Neural cell (in vitro differentiated cells): ENCODE data around the gene RBM6. TPM values are rescaled to one million over a fixed set of nuclear protein-coding genes. Genes with fewer than 3 reads are reported as not detected.

Source experiments
- H2AFZ ChIP-seq: fragments of 200-600, 300-800 bp; sonication (generic), shearing (Covaris generic); 2 replicates; pipeline ENCODE4 v1.6.0; 2014; ENCODE audit warnings: low read depth, mild to moderate bottlenecking, antibody characterized with exemption, low read length, moderate library complexity
- H3F3A ChIP-seq: fragments of 200-600 bp; shearing (Covaris generic); 2 replicates; pipeline ENCODE4 v1.6.1; 2016; ENCODE audit warnings: mild to moderate bottlenecking, moderate library complexity, mixed read lengths, antibody characterized with exemption, low read length; ENCODE audit not compliant: insufficient read depth, poor library complexity, severe bottlenecking
- H3K27ac ChIP-seq: fragments of 200-600, 300-800 bp; sonication (generic), shearing (Covaris generic); 2 replicates; pipeline ENCODE4 v1.5.1; 2014; ENCODE audit warnings: mild to moderate bottlenecking, low read length, moderate library complexity
- H3K27me3 ChIP-seq: fragments of 300-800, 200-600 bp; sonication (generic), shearing (Covaris generic); 2 replicates; pipeline ENCODE4 v1.6.0; 2014; ENCODE audit warnings: mild to moderate bottlenecking, low read depth, low read length, moderate library complexity; ENCODE audit not compliant: insufficient read depth
- H3K36me3 ChIP-seq: fragments of 300-800, 200-600 bp; sonication (generic), shearing (Covaris generic); 2 replicates; pipeline ENCODE4 v1.5.1; 2014; ENCODE audit warnings: mild to moderate bottlenecking, antibody characterized with exemption, low read length, moderate library complexity; ENCODE audit not compliant: insufficient read depth
- H3K4me2 ChIP-seq: fragments of 300-800, 200-600 bp; sonication (generic), shearing (Covaris generic); 2 replicates; pipeline ENCODE4 v1.6.0; 2014; ENCODE audit warnings: mild to moderate bottlenecking, low read length
- H3K4me3 ChIP-seq: fragments of 300-800, 200-600 bp; sonication (generic), shearing (Covaris generic); 2 replicates; pipeline ENCODE4 v1.5.1; 2014; ENCODE audit warnings: mild to moderate bottlenecking, low read length, moderate library complexity
- H3K79me2 ChIP-seq: fragments of 200-600 bp; shearing (Covaris generic); replicated peaks from 2 replicates; pipeline ENCODE4 v1.6.0; 2014; ENCODE audit warnings: mild to moderate bottlenecking, low read length, moderate library complexity; ENCODE audit not compliant: insufficient read depth
- H3K9ac ChIP-seq: fragments of 300-800, 200-600 bp; sonication (generic), shearing (Covaris generic); 2 replicates; pipeline ENCODE4 v1.6.1; 2016; ENCODE audit warnings: mild to moderate bottlenecking, low read length, mixed read lengths
- H3K9me2 ChIP-seq: fragments of 200-600 bp; shearing (Covaris generic); 2 replicates; pipeline ENCODE4 v1.6.1; 2016; ENCODE audit warnings: mild to moderate bottlenecking, low read length, mixed read lengths; ENCODE audit not compliant: insufficient read depth
- H3K9me3 ChIP-seq: fragments of 200-600, 300-800 bp; sonication (generic), shearing (Covaris generic); 2 replicates; pipeline ENCODE4 v1.6.1; 2016; ENCODE audit warnings: mild to moderate bottlenecking, mixed run types, low read length, moderate library complexity, mixed read lengths
- H4K20me1 ChIP-seq: fragments of 200-600 bp; shearing (Covaris generic); 2 replicates; pipeline ENCODE4 v1.6.1; 2016; ENCODE audit warnings: mild to moderate bottlenecking, mixed run types; ENCODE audit not compliant: insufficient read depth
- EP300 ChIP-seq: fragments of 450-650 bp; conservative IDR thresholded peaks from 2 replicates; pipeline ENCODE4 v1.6.1; 2014; ENCODE audit warnings: antibody characterized with exemption, mild to moderate bottlenecking, moderate library complexity; ENCODE audit not compliant: poor library complexity, severe bottlenecking
- EZH2 ChIP-seq: fragments of 200-600, 300-800 bp; shearing (Covaris generic), sonication (generic); IDR thresholded peaks from 2 replicates; pipeline ENCODE4 v1.6.1; 2014; ENCODE audit warnings: antibody characterized with exemption, low read length, borderline replicate concordance, mild to moderate bottlenecking; ENCODE audit not compliant: insufficient read depth, poor library complexity, severe bottlenecking
- MXI1 ChIP-seq: fragments of 450-650 bp; conservative IDR thresholded peaks from 2 replicates; pipeline ENCODE4 v1.6.1; 2014; ENCODE audit warnings: antibody characterized with exemption, mild to moderate bottlenecking; ENCODE audit not compliant: poor library complexity, severe bottlenecking
- POLR2AphosphoS5 ChIP-seq: IDR thresholded peaks from 2 replicates; pipeline ENCODE4 v1.6.1; 2012
- RAD21 ChIP-seq: fragments of 450-650 bp; conservative IDR thresholded peaks from 2 replicates; pipeline ENCODE4 v1.6.1; 2014; ENCODE audit warnings: antibody characterized with exemption, mild to moderate bottlenecking, moderate library complexity
- SMC3 ChIP-seq: fragments of 450-650 bp; conservative IDR thresholded peaks from 2 replicates; pipeline ENCODE4 v1.6.1; 2014; ENCODE audit warnings: antibody characterized with exemption, mild to moderate bottlenecking, moderate library complexity; ENCODE audit not compliant: poor library complexity
- TAF1 ChIP-seq: IDR thresholded peaks from 2 replicates; pipeline ENCODE4 v1.6.1; 2012; ENCODE audit warnings: low read depth
- polyA plus RNA-seq: library from polyadenylated mRNA; depleted of rRNA; stranded (reverse); fragments of >200 nt; gene quantifications from 2 replicates; pipeline ENCODE4 v1.2.3, GENCODE V29; 2014
- TF ChIP-seq, protein P1 (sequence below): fragments of 450-650 bp; IDR thresholded peaks from 2 replicates; pipeline ENCODE4 v1.5.1; 2014; ENCODE audit warnings: antibody characterized with exemption, mild to moderate bottlenecking, moderate library complexity; ENCODE audit not compliant: poor library complexity, severe bottlenecking
- TF ChIP-seq, protein P2 (sequence below): IDR thresholded peaks from 2 replicates; pipeline ENCODE4 v1.6.1; 2012; ENCODE audit warnings: borderline replicate concordance

The RBM6 gene
- polyA plus RNA-seq, 1 donor from 2014 or later: 177 TPM

- Histone ChIP-seq H3K9me2 (no peaks in the 10 kb centered on the region), H3K9ac (no peak overlapping the region), H3K36me3 (peaks cover 22% of the 10 kb centered on the region), H3F3A (no peaks in the 10 kb centered on the region), H2AFZ (no peak overlapping the region), H3K9me3 (no peaks in the 10 kb centered on the region), H3K27ac (no peak overlapping the region), H3K79me2 (peaks cover 7% of the 10 kb centered on the region), H3K4me2 (no peak overlapping the region), H3K4me3 (no peak overlapping the region), H4K20me1 (peaks cover under 1% of the 10 kb centered on the region), H3K27me3 (no peaks in the 10 kb centered on the region)
- TF ChIP-seq, protein P1, sequence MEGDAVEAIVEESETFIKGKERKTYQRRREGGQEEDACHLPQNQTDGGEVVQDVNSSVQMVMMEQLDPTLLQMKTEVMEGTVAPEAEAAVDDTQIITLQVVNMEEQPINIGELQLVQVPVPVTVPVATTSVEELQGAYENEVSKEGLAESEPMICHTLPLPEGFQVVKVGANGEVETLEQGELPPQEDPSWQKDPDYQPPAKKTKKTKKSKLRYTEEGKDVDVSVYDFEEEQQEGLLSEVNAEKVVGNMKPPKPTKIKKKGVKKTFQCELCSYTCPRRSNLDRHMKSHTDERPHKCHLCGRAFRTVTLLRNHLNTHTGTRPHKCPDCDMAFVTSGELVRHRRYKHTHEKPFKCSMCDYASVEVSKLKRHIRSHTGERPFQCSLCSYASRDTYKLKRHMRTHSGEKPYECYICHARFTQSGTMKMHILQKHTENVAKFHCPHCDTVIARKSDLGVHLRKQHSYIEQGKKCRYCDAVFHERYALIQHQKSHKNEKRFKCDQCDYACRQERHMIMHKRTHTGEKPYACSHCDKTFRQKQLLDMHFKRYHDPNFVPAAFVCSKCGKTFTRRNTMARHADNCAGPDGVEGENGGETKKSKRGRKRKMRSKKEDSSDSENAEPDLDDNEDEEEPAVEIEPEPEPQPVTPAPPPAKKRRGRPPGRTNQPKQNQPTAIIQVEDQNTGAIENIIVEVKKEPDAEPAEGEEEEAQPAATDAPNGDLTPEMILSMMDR: no peak
- no peak for TF ChIP-seq POLR2AphosphoS5
- no peak for TF ChIP-seq EZH2
- no peak for TF ChIP-seq TAF1
- TF ChIP-seq, protein P2, sequence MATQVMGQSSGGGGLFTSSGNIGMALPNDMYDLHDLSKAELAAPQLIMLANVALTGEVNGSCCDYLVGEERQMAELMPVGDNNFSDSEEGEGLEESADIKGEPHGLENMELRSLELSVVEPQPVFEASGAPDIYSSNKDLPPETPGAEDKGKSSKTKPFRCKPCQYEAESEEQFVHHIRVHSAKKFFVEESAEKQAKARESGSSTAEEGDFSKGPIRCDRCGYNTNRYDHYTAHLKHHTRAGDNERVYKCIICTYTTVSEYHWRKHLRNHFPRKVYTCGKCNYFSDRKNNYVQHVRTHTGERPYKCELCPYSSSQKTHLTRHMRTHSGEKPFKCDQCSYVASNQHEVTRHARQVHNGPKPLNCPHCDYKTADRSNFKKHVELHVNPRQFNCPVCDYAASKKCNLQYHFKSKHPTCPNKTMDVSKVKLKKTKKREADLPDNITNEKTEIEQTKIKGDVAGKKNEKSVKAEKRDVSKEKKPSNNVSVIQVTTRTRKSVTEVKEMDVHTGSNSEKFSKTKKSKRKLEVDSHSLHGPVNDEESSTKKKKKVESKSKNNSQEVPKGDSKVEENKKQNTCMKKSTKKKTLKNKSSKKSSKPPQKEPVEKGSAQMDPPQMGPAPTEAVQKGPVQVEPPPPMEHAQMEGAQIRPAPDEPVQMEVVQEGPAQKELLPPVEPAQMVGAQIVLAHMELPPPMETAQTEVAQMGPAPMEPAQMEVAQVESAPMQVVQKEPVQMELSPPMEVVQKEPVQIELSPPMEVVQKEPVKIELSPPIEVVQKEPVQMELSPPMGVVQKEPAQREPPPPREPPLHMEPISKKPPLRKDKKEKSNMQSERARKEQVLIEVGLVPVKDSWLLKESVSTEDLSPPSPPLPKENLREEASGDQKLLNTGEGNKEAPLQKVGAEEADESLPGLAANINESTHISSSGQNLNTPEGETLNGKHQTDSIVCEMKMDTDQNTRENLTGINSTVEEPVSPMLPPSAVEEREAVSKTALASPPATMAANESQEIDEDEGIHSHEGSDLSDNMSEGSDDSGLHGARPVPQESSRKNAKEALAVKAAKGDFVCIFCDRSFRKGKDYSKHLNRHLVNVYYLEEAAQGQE: no peak
- TF ChIP-seq RAD21: no peak
- no peak for TF ChIP-seq MXI1
- no peak for TF ChIP-seq EP300
- TF ChIP-seq SMC3: no peak
Observed at GRCh38 chr3:50100386-50100785, 160.4 kb downstream of the RBM6 start.

DNA sequence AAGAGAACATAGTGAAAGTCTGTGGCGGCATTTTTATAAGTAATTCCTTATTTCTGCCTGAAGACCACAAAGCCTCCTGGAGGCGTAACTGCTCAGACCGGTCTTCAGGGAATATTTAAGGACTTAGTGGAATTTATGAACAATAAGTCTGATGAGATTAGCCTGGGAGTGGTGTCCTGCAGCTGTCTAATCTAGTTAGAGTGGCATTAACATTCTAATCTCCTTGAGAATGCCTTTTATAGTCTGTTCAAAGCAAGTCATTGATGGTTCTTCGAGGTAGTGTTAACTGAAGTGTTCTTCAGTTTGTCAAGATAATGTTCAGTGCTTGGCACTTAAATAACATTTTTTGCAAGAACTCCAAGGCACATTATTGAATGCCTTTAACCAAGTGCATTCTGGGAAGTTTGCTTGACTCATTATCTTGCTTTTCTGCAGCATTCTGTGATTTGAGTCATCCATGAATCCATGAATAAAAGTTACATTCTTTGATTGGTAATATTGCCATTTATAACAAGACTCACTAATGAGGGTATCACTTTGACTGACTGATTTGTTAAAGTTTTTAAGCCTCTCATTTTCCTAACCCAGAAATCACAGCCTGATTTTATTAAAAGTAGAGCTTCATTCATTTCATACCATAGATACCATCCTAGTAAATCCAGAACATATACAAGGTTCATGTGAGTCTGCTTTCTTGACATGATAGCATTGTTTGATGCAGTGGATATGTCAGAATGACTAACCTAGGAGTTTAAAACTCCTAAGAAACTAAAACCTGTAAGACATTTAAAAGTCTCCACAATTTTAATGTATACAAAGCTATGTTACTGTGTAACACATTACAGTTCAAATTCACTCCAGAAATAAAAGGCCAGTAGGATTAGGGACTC, 161.3 kb downstream of the RBM6 start:
- H3K9me2 ChIP-seq: no peaks in the 10 kb centered on the region
- H3K9me3 ChIP-seq: no peaks in the 10 kb centered on the region
- H3K79me2 ChIP-seq: peaks cover 7% of the 10 kb centered on the region
- H3K4me3 ChIP-seq: no peak overlapping the region
- H3K9ac ChIP-seq: no peak overlapping the region
- H3F3A ChIP-seq: no peaks in the 10 kb centered on the region
- no peak overlapping the region for H3K4me2 ChIP-seq
- peaks cover 22% of the 10 kb centered on the region for H3K36me3 ChIP-seq
- H2AFZ ChIP-seq: no peak overlapping the region
- no peak overlapping the region for H3K27ac ChIP-seq
- H4K20me1 ChIP-seq: peaks cover 3% of the 10 kb centered on the region
- TF ChIP-seq EZH2 (no peak), RAD21 (no peak), EP300 (no peak), POLR2AphosphoS5 (no peak), SMC3 (no peak), TAF1 (no peak), MXI1 (no peak)
- TF ChIP-seq, protein P2: no peak
- TF ChIP-seq, protein P1: no peak
- H3K27me3 ChIP-seq: no peaks in the 10 kb centered on the region
